Measurements from ENCODE around the gene ATXN7L1.

The ATXN7L1 gene

GRCh38 chr7:105752671-105753275 is 123.6 kb downstream of the ATXN7L1 start:
- H3K9me2 ChIP-seq (replicated peaks; ENCODE audit: insufficient read depth, low read length), result no peaks in the 10 kb centered on the region
- no peak overlapping the region for H3K4me3 ChIP-seq (ENCODE audit: low read length)
- no peaks in the 10 kb centered on the region for H3K27me3 ChIP-seq (replicated peaks; ENCODE audit: insufficient read depth, low read length)
- no peak overlapping the region for H3K4me2 ChIP-seq (ENCODE audit: low read depth, low read length)
- TF ChIP-seq EZH2 (optimal IDR thresholded peaks at IDR 0.05; ENCODE audit: low read depth, low read length) (no peak), CTCF (IDR thresholded peaks at IDR 0.05; ENCODE audit: low read length) (no peak), EZH2phosphoT487 (IDR thresholded peaks at IDR 0.05; ENCODE audit: low read length) (no peak)
- H4K20me1 ChIP-seq (ENCODE audit: insufficient read depth, low read length), result no peaks in the 10 kb centered on the region
- H3K79me2 ChIP-seq (ENCODE audit: low read length), result no peaks in the 10 kb centered on the region
- no peak overlapping the region for H3K9ac ChIP-seq (ENCODE audit: low read length)
- no peak overlapping the region for H3K27ac ChIP-seq (ENCODE audit: low read length)
- no peak for DNase-seq
- no peaks in the 10 kb centered on the region for H3K9me3 ChIP-seq (replicated peaks; ENCODE audit: insufficient read depth, low read length)
- H3K36me3 ChIP-seq (replicated peaks; ENCODE audit: insufficient read depth, low read length), result no peaks in the 10 kb centered on the region
- H3K4me1 ChIP-seq (ENCODE audit: low read length), result no peaks in the 10 kb centered on the region
- no peak overlapping the region for H2AFZ ChIP-seq (ENCODE audit: low read length)
- no peaks in the 10 kb centered on the region for H3F3A ChIP-seq (ENCODE audit: insufficient read depth, low read length)

DNA sequence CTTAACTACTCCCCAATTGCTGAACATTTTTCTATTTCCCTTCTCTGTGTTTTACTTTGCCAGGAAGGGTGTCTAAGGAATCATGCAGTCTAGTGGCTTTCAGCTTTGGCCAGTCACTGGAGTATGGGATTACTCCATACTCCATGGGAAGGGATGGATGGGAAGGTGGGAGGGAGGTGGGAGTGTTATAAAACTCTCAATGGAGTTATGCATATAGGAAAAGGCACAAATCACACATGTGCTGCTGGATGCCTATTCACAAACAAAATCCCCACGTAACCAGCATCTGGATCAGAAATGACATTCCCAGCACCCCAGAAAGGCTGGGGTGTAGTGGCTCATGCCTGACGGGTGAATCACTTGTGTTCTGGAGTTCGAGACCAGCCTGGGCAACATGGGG is 125.3 kb downstream of the ATXN7L1 start:
- H3K27me3 ChIP-seq (replicated peaks; ENCODE audit: insufficient read depth, low read length), result no peaks in the 10 kb centered on the region
- no peak for DNase-seq

GRCh38 chr7:105748701-105749100 is 127.7 kb downstream of the ATXN7L1 start:
- Histone ChIP-seq H3K4me1 (ENCODE audit: low read length) (no peaks in the 10 kb centered on the region), H3K9me3 (replicated peaks; ENCODE audit: insufficient read depth, low read length) (no peaks in the 10 kb centered on the region), H3K27ac (ENCODE audit: low read length) (no peak overlapping the region), H3K36me3 (replicated peaks; ENCODE audit: insufficient read depth, low read length) (no peaks in the 10 kb centered on the region), H2AFZ (ENCODE audit: low read length) (no peak overlapping the region), H3K27me3 (replicated peaks; ENCODE audit: insufficient read depth, low read length) (no peaks in the 10 kb centered on the region), H3K4me3 (ENCODE audit: low read length) (no peak overlapping the region), H4K20me1 (ENCODE audit: insufficient read depth, low read length) (no peaks in the 10 kb centered on the region), H3K4me2 (ENCODE audit: low read depth, low read length) (no peak overlapping the region), H3K9ac (ENCODE audit: low read length) (no peak overlapping the region), H3K79me2 (ENCODE audit: low read length) (no peaks in the 10 kb centered on the region), H3F3A (ENCODE audit: insufficient read depth, low read length) (no peaks in the 10 kb centered on the region), H3K9me2 (replicated peaks; ENCODE audit: insufficient read depth, low read length) (no peaks in the 10 kb centered on the region)
- DNase-seq, result no peak
- no peak for TF ChIP-seq EZH2phosphoT487 (IDR thresholded peaks at IDR 0.05; ENCODE audit: low read length)
- TF ChIP-seq EZH2 (optimal IDR thresholded peaks at IDR 0.05; ENCODE audit: low read depth, low read length), result no peak
- TF ChIP-seq CTCF (IDR thresholded peaks at IDR 0.05; ENCODE audit: low read length), result no peak

More for the DNA sequence above, 125.3 kb downstream of the ATXN7L1 start:
- no peaks in the 10 kb centered on the region for H3K9me2 ChIP-seq (replicated peaks; ENCODE audit: insufficient read depth, low read length)
- no peaks in the 10 kb centered on the region for H3K9me3 ChIP-seq (replicated peaks; ENCODE audit: insufficient read depth, low read length)
- no peaks in the 10 kb centered on the region for H3F3A ChIP-seq (ENCODE audit: insufficient read depth, low read length)
- no peaks in the 10 kb centered on the region for H4K20me1 ChIP-seq (ENCODE audit: insufficient read depth, low read length)
- H3K27ac ChIP-seq (ENCODE audit: low read length), result no peak overlapping the region
- H3K36me3 ChIP-seq (replicated peaks; ENCODE audit: insufficient read depth, low read length), result no peaks in the 10 kb centered on the region
- H2AFZ ChIP-seq (ENCODE audit: low read length), result no peak overlapping the region
- H3K79me2 ChIP-seq (ENCODE audit: low read length), result no peaks in the 10 kb centered on the region
- H3K4me3 ChIP-seq (ENCODE audit: low read length), result no peak overlapping the region
- H3K4me1 ChIP-seq (ENCODE audit: low read length), result no peaks in the 10 kb centered on the region
- no peak overlapping the region for H3K4me2 ChIP-seq (ENCODE audit: low read depth, low read length)
- H3K9ac ChIP-seq (ENCODE audit: low read length), result no peak overlapping the region
- no peak for TF ChIP-seq CTCF (IDR thresholded peaks at IDR 0.05; ENCODE audit: low read length)
- no peak for TF ChIP-seq EZH2 (optimal IDR thresholded peaks at IDR 0.05; ENCODE audit: low read depth, low read length)
- no peak for TF ChIP-seq EZH2phosphoT487 (IDR thresholded peaks at IDR 0.05; ENCODE audit: low read length)

Data from MM.1S (cell line).